Lower leg skin (tissue), 4 donors: ENCODE measurements around the gene SPINT1. TPM values are rescaled to one million over a fixed set of nuclear protein-coding genes. Genes with fewer than 3 reads are reported as not detected.

Experiments
- DNase-seq, 2 donors: peaks; one replicate each; pipeline ENCODE4 v3.0.0-alpha.2; 2019; ENCODE audit warnings: low spot score in 2 of 2
- H3K4me3 ChIP-seq: fragments of 200-600 bp; sonication (generic); 2 replicates; pipeline ENCODE4 v1.5.1; 2017; ENCODE audit warnings: mild to moderate bottlenecking, low read depth; ENCODE audit not compliant: poor library complexity, severe bottlenecking
- POLR2A ChIP-seq, 2 donors: fragments of 450-650 bp; IDR thresholded peaks; one replicate each; pipeline ENCODE4 v1.6.1; 2016 to 2017; ENCODE audit warnings: antibody characterized with exemption in 2 of 2, mild to moderate bottlenecking in 1 of 2, moderate library complexity in 1 of 2
- WGBS, 2 donors: methylation state at CpG; one replicate each; pipeline ENCODE4 v1.1.5; 2018; 5-methylcytosine and 5-hydroxymethylcytosine counted together
- intact Hi-C: fragments of 100-400 bp; cut with DNase I; formaldehyde crosslinking; loops from one replicate; pipeline ENCODE4 v1.15.0; 2023; ENCODE audit warnings: low total_unique reads
- total RNA-seq, 4 donors: library from RNA; depleted of rRNA; stranded (reverse); fragments of >200 nt; gene quantifications; one replicate each; pipeline ENCODE4 v1.1.0, GENCODE V29; 2016
- TF ChIP-seq, protein P1 (sequence below), 3 donors: fragments of 450-650 bp; IDR thresholded peaks; one replicate each; pipeline ENCODE4 v1.5.1; 2016; ENCODE audit warnings: antibody characterized with exemption in 3 of 3, mild to moderate bottlenecking in 3 of 3, moderate library complexity in 2 of 3

Gene SPINT1
- total RNA-seq, 4 donors from 2014 or later, result 428 to 515 (median 502) TPM

GRCh38 chr15:40812721-40813425, 31.0 kb upstream of the SPINT1 start:
- no peak overlapping the region for H3K4me3 ChIP-seq
- WGBS, 2 donors, result 88 to 96% methylated on average over 12 of the region's 12 CpGs
- intact Hi-C loops, result no loop called here
- DNase-seq, result no peak
- TF ChIP-seq POLR2A (IDR thresholded peaks at IDR 0.05), result no peak
- TF ChIP-seq, protein P1, sequence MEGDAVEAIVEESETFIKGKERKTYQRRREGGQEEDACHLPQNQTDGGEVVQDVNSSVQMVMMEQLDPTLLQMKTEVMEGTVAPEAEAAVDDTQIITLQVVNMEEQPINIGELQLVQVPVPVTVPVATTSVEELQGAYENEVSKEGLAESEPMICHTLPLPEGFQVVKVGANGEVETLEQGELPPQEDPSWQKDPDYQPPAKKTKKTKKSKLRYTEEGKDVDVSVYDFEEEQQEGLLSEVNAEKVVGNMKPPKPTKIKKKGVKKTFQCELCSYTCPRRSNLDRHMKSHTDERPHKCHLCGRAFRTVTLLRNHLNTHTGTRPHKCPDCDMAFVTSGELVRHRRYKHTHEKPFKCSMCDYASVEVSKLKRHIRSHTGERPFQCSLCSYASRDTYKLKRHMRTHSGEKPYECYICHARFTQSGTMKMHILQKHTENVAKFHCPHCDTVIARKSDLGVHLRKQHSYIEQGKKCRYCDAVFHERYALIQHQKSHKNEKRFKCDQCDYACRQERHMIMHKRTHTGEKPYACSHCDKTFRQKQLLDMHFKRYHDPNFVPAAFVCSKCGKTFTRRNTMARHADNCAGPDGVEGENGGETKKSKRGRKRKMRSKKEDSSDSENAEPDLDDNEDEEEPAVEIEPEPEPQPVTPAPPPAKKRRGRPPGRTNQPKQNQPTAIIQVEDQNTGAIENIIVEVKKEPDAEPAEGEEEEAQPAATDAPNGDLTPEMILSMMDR (IDR thresholded peaks at IDR 0.05), result no peak

GRCh38 chr15:40815042-40815698, 28.7 kb upstream of the SPINT1 start:
- H3K4me3 ChIP-seq, result no peak overlapping the region
- intact Hi-C loops, result no loop called here
- no peak for DNase-seq
- no peak for TF ChIP-seq POLR2A (IDR thresholded peaks at IDR 0.05)
- TF ChIP-seq, protein P1 (IDR thresholded peaks at IDR 0.05), result no peak
- 75 to 78% methylated on average over 4 of the region's 4 CpGs for WGBS, 2 donors

GRCh38 chr15:40819048-40819447, 24.8 kb upstream of the SPINT1 start:
- no peak overlapping the region for H3K4me3 ChIP-seq
- no peak for DNase-seq
- 89% methylated on average over 7 of the region's 7 CpGs for WGBS, 2 donors
- intact Hi-C loops, result no loop called here
- no peak for TF ChIP-seq POLR2A (IDR thresholded peaks at IDR 0.05)
- TF ChIP-seq, protein P1 (IDR thresholded peaks at IDR 0.05), result no peak

GRCh38 chr15:40821195-40821594, 22.7 kb upstream of the SPINT1 start:
- no peak for DNase-seq
- H3K4me3 ChIP-seq, result no peak overlapping the region
- 94 to 95% methylated on average over 2 of the region's 2 CpGs for WGBS, 2 donors
- intact Hi-C loops, result no loop called here
- TF ChIP-seq, protein P1 (IDR thresholded peaks at IDR 0.05), result no peak
- no peak for TF ChIP-seq POLR2A (IDR thresholded peaks at IDR 0.05)

GRCh38 chr15:40823572-40824343, 20.1 kb upstream of the SPINT1 start:
- WGBS, 2 donors, result 62 to 68% methylated on average over 1 of the region's 1 CpG
- DNase-seq, result no peak
- intact Hi-C loops, result no loop called here
- no peak overlapping the region for H3K4me3 ChIP-seq
- no peak for TF ChIP-seq POLR2A (IDR thresholded peaks at IDR 0.05)
